HG03196 (cell line): Measurements from ENCODE around the gene FAM120C.

ENCODE experiments used
- ATAC-seq: cut with Tn5 transposase; IDR thresholded peaks from one replicate; pipeline ENCODE4 v1.9.1; 2021; ENCODE audit not compliant: unreplicated experiment

Gene FAM120C

GRCh38 chrX:54044126-54044876 lies 138.8 kb downstream of the FAM120C start, which contains the start of gene PHF8:
Gene PHF8, minus strand, starts transcription at chrX:54044473. Its CDS starts 1,745 bp downstream, at chrX:54042728.
- peak; percentile 91 for ATAC-seq

- peak; percentile 22 for ATAC-seq
Observed at GRCh38 chrX:54043541-54044125, 139.4 kb downstream of the FAM120C start.

- ATAC-seq, result no peak
Observed at GRCh38 chrX:54043056-54043455, 140.0 kb downstream of the FAM120C start.

- no peak for ATAC-seq
Observed at GRCh38 chrX:54042609-54043021, 140.4 kb downstream of the FAM120C start.

GRCh38 chrX:54030329-54030728 lies 152.7 kb downstream of the FAM120C start:
- no peak for ATAC-seq

GRCh38 chrX:54029529-54030143 lies 153.4 kb downstream of the FAM120C start:
- ATAC-seq, result no peak

- ATAC-seq, result no peak
Observed at GRCh38 chrX:54024350-54024749, 158.7 kb downstream of the FAM120C start.
